Naive thymus-derived CD4-positive, alpha-beta T cell (primary cell): ENCODE data around the gene NCKAP1. TPM values are rescaled to one million over a fixed set of nuclear protein-coding genes. Genes with fewer than 3 reads are reported as not detected.
"Not testable (repeated sequence)": the region's sequence is repeated elsewhere in the genome, so short reads cannot be mapped to it uniquely, and the experiment has no call there.

ENCODE experiments used
- ATAC-seq: fragments of 150-1000 bp; cut with Tn5 transposase; 2 replicates; pipeline ENCODE4 v1.10.0; 2021; ENCODE audit warnings: mild to moderate bottlenecking, moderate library complexity
- CTCF ChIA-PET: fragments of 350-600 bp; sonication (Branson Sonifier 250); formaldehyde crosslinking; loops from one replicate; lab custom pipeline; 2021; ENCODE audit warnings: antibody characterized with exemption; lab: Charles Lee
- POLR2A ChIA-PET: fragments of 350-600 bp; sonication (Branson Sonifier 250); formaldehyde crosslinking; loops from one replicate; lab custom pipeline; 2021; ENCODE audit warnings: antibody characterized with exemption, inconsistent platforms; lab: Charles Lee
- DNase-seq, 9 donors: peaks; one replicate each; pipeline versions ENCODE4 v3.0.0 to v3.0.0-alpha.2; 2020 to 2022; ENCODE audit warnings: mixed read lengths in 1 of 9
- H3K27ac ChIP-seq: one replicate; pipeline ENCODE4 v1.7.0; 2013; ENCODE audit warnings: mild to moderate bottlenecking, low read depth, low read length, moderate library complexity
- H3K27me3 ChIP-seq, 2 donors: one replicate each; pipeline ENCODE4 v1.7.0; 2013; ENCODE audit warnings: low read length in 2 of 2, mild to moderate bottlenecking in 2 of 2, moderate library complexity in 2 of 2; ENCODE audit not compliant: control insufficient read depth in 2 of 2, insufficient read depth in 2 of 2
- H3K36me3 ChIP-seq, 3 experiments: 1 replicate in 2 of 3; 2 replicates in 1 of 3; pipeline ENCODE4 v1.7.0; 2013; ENCODE audit warnings: low read length in 3 of 3, mild to moderate bottlenecking in 3 of 3, moderate library complexity in 1 of 3; ENCODE audit not compliant: insufficient read depth in 3 of 3, control insufficient read depth in 2 of 3
- H3K4me1 ChIP-seq, 2 donors: one replicate each; pipeline ENCODE4 v1.7.0; 2013; ENCODE audit warnings: low read length in 2 of 2, mild to moderate bottlenecking in 2 of 2, moderate library complexity in 1 of 2; ENCODE audit not compliant: control insufficient read depth in 2 of 2, insufficient read depth in 2 of 2
- H3K4me3 ChIP-seq: 2 replicates; pipeline ENCODE4 v1.7.0; 2013; ENCODE audit warnings: mild to moderate bottlenecking, low read length
- H3K9me3 ChIP-seq, 3 experiments: 1 replicate in 2 of 3; 2 replicates in 1 of 3; pipeline ENCODE4 v1.7.0; 2013; ENCODE audit warnings: low read length in 3 of 3; ENCODE audit not compliant: control insufficient read depth in 2 of 3
- H3K27ac Mint-ChIP-seq, 9 donors: one replicate each; pipeline ENCODE4 v1.8.0; 2020 to 2022; ENCODE audit warnings: mixed read lengths in 9 of 9, mild to moderate bottlenecking in 8 of 9, moderate library complexity in 5 of 9, inconsistent platforms in 2 of 9
- H3K27me3 Mint-ChIP-seq, 5 donors: one replicate each; pipeline ENCODE4 v1.8.0; 2021 to 2022; ENCODE audit warnings: mixed read lengths in 5 of 5, mild to moderate bottlenecking in 1 of 5
- H3K36me3 Mint-ChIP-seq, 5 donors: one replicate each; pipeline ENCODE4 v1.8.0; 2020 to 2022; ENCODE audit warnings: mixed read lengths in 5 of 5, mild to moderate bottlenecking in 3 of 5, inconsistent platforms in 1 of 5
- H3K4me1 Mint-ChIP-seq, 7 donors: one replicate each; pipeline ENCODE4 v1.8.0; 2020 to 2022; ENCODE audit warnings: mixed read lengths in 7 of 7, mild to moderate bottlenecking in 3 of 7, inconsistent platforms in 1 of 7
- H3K4me3 Mint-ChIP-seq, 10 donors: one replicate each; pipeline ENCODE4 v1.8.0; 2020 to 2022; ENCODE audit warnings: mild to moderate bottlenecking in 10 of 10, mixed read lengths in 10 of 10, moderate library complexity in 6 of 10, inconsistent platforms in 2 of 10
- H3K9me3 Mint-ChIP-seq, 11 donors: one replicate each; pipeline ENCODE4 v1.8.0; 2020 to 2022; ENCODE audit warnings: mixed read lengths in 11 of 11, mild to moderate bottlenecking in 4 of 11, inconsistent platforms in 1 of 11, moderate library complexity in 1 of 11
- intact Hi-C, 2 donors: fragments of 100-400 bp; cut with micrococcal nuclease; formaldehyde crosslinking; loops; one replicate each; pipeline ENCODE4 v1.15.1; 2023
- polyA plus RNA-seq, 2 donors: library from polyadenylated mRNA; unstranded; fragments of 300-500 nt; fragmentation: Illumina TruSeq; gene quantifications; one replicate each; pipeline ENCODE4 v1.2.3, GENCODE V29; 2021
- total RNA-seq, 6 experiments: library from RNA in 5 of 6; stranded (reverse) in 5 of 6; gene quantifications; 1 replicate in 5 of 6; 2 replicates in 1 of 6; pipeline ENCODE4 v1.2.3 and lab custom pipeline; 2021 to 2026

Gene NCKAP1
- total and polyA plus RNA-seq, 7 experiments from 2014 or later, result 0.31 to 4.1 (median 2.6) TPM

GRCh38 chr2:182895169-182895568 is 143.1 kb downstream of the NCKAP1 start:
- ATAC-seq, result no peak
- CTCF ChIA-PET, result no interaction called here

DNA sequence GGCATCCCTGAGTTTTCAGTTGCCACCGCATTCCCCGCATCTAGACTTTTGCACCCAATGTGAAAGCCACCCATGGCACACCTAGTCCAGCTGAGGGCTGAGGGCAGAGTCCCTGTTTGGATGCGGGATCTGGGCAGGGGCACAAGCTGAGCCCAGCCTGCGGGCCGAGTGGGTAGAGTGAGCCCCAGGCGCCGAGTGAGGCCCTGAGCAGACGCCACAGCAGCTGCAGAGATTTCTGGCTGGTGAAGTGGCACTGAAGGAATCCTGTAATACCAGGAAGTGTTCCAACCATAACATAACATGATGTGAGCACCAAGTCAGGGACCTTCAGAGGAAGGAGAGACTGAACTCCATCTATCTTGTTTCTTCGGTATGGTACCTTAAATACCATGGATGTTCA is 144.1 kb downstream of the NCKAP1 start:
- peaks cover 6 to 13% (median 10%) of the 10 kb centered on the region in 5 donors for H3K27me3 Mint-ChIP-seq
- Histone ChIP-seq H3K36me3 (no peaks in the 10 kb centered on the region), H3K27me3 (no peaks in the 10 kb centered on the region), H3K27ac (no peak overlapping the region), H3K4me1 (no peaks in the 10 kb centered on the region), H3K9me3 (no peaks in the 10 kb centered on the region), H3K4me3 (no peak overlapping the region)
- H3K4me3 Mint-ChIP-seq, result no peak overlapping the region
- H3K9me3 Mint-ChIP-seq, result no peaks in the 10 kb centered on the region
- no peak overlapping the region for H3K27ac Mint-ChIP-seq
- ChIA-PET CTCF (no interaction called here), POLR2A (no interaction called here)
- ATAC-seq, result no peak
- no peaks in the 10 kb centered on the region for H3K36me3 Mint-ChIP-seq
- no peak for DNase-seq
- peaks cover 0 to 3% (median 0%) of the 10 kb centered on the region in 7 donors for H3K4me1 Mint-ChIP-seq
- intact Hi-C loops, result no loop called here

More at GRCh38 chr2:182895169-182895568, 143.1 kb downstream of the NCKAP1 start:
- H3K27me3 ChIP-seq, result no peaks in the 10 kb centered on the region
- H3K27ac Mint-ChIP-seq, result no peak overlapping the region
- no peaks in the 10 kb centered on the region for H3K4me1 ChIP-seq
- no peak for DNase-seq
- H3K36me3 ChIP-seq, result no peaks in the 10 kb centered on the region
- H3K9me3 ChIP-seq, result no peaks in the 10 kb centered on the region
- H3K36me3 Mint-ChIP-seq, result no peaks in the 10 kb centered on the region
- no peak overlapping the region for H3K27ac ChIP-seq
- H3K9me3 Mint-ChIP-seq, result no peaks in the 10 kb centered on the region
- H3K4me3 Mint-ChIP-seq, result no peak overlapping the region
- H3K4me1 Mint-ChIP-seq, result peaks cover 0 to 5% (median 0%) of the 10 kb centered on the region in 7 donors
- POLR2A ChIA-PET, result no interaction called here
- H3K4me3 ChIP-seq, result no peak overlapping the region
- intact Hi-C loops, result no loop called here
- peaks cover 5 to 13% (median 6%) of the 10 kb centered on the region in 5 donors for H3K27me3 Mint-ChIP-seq

- Mint-ChIP-seq H3K4me3 (no peak overlapping the region), H3K36me3 (no peaks in the 10 kb centered on the region), H3K27ac (no peak overlapping the region), H3K9me3 (no peaks in the 10 kb centered on the region), H3K4me1 (peaks cover 0 to 1% (median 0%) of the 10 kb centered on the region in 7 donors), H3K27me3 (peaks cover 6 to 13% (median 10%) of the 10 kb centered on the region in 5 donors)
- H3K36me3 ChIP-seq, result no peaks in the 10 kb centered on the region
- H3K27ac ChIP-seq, result no peak overlapping the region
- no peaks in the 10 kb centered on the region for H3K4me1 ChIP-seq
- ChIA-PET POLR2A (no interaction called here), CTCF (no interaction called here)
- intact Hi-C loops, result no loop called here
- H3K9me3 ChIP-seq, result no peaks in the 10 kb centered on the region
- H3K27me3 ChIP-seq, result no peaks in the 10 kb centered on the region
- no peak overlapping the region for H3K4me3 ChIP-seq
- DNase-seq, result no peak
- ATAC-seq, result no peak
These were observed 144.6 kb downstream of the NCKAP1 start for GRCh38 chr2:182893666-182894065.

DNA sequence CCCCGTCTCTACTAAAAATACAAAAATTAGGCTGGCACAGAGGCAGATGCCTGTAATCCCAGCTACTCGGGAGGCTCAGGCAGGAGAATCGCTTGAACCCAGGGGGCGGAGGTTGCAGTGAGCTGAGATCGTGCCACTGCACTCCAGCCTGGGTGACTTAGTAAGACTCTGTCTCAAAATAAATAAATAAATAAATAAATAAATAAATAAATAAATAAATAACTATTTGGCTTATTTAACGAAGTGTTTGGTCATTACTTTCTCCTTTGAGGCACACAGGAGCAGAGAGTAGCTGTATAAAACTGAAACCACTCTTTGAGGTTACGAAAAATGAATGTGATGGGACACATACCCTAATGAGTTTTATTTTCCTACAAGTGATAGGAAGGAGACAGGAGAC is 145.2 kb downstream of the NCKAP1 start:
- peaks cover 6 to 13% (median 10%) of the 10 kb centered on the region in 5 donors for H3K27me3 Mint-ChIP-seq
- H3K9me3 Mint-ChIP-seq, H3K27me3 ChIP-seq, H3K9me3 ChIP-seq, H3K4me1 ChIP-seq, POLR2A ChIA-PET, H3K4me3 Mint-ChIP-seq, H3K36me3 ChIP-seq, H3K27ac ChIP-seq, H3K36me3 Mint-ChIP-seq, CTCF ChIA-PET, DNase-seq, ATAC-seq, H3K27ac Mint-ChIP-seq, intact Hi-C loops, H3K4me1 Mint-ChIP-seq, H3K4me3 ChIP-seq: not testable (repeated sequence)

GRCh38 chr2:182891611-182892010 is 146.6 kb downstream of the NCKAP1 start:
- no peak for ATAC-seq
- Histone ChIP-seq H3K27ac (no peak overlapping the region), H3K4me3 (no peak overlapping the region), H3K36me3 (no peaks in the 10 kb centered on the region), H3K27me3 (no peaks in the 10 kb centered on the region), H3K4me1 (no peaks in the 10 kb centered on the region), H3K9me3 (no peaks in the 10 kb centered on the region)
- Mint-ChIP-seq H3K4me3 (no peak overlapping the region), H3K27ac (no peak overlapping the region), H3K27me3 (peaks cover 6 to 12% (median 9%) of the 10 kb centered on the region in 5 donors), H3K36me3 (no peaks in the 10 kb centered on the region), H3K9me3 (no peaks in the 10 kb centered on the region), H3K4me1 (peaks cover 0 to 3% (median 0%) of the 10 kb centered on the region in 7 donors)
- POLR2A ChIA-PET, result no interaction called here
- intact Hi-C loops, result no loop called here
- CTCF ChIA-PET, result no interaction called here
- DNase-seq, result no peak

DNA sequence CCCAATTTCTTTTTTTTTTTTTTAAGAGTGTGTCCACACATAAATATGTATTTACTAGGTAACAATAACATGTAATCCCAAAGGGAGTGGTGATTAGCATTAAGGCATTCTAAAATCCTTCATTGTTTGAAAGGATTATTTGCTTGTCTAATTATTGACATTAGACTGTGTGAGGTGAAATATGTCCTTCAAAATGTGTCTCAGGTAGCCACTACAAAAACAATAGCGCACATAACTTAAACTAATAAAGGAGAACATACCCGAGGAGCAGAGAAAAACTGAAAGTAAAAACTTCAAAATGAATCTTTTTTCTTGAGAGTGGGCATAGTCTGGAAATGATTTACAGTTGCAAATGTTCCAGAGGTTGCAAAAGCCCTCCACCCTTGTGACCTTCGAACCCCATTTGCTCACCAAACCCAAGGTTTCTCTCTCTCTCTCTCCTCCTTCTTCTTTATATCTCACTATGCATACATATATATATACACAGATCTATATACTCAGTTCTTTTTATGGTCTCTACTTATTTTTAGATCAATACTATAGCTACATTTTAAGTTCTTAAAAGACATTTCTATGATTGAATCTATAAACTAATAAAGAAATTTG is 147.4 kb downstream of the NCKAP1 start:
- Histone ChIP-seq H3K4me1 (no peaks in the 10 kb centered on the region), H3K27ac (no peak overlapping the region), H3K9me3 (no peaks in the 10 kb centered on the region), H3K36me3 (no peaks in the 10 kb centered on the region), H3K4me3 (no peak overlapping the region), H3K27me3 (no peaks in the 10 kb centered on the region)
- H3K27ac Mint-ChIP-seq, result no peak overlapping the region
- ATAC-seq (no peak), DNase-seq (no peak)
- H3K36me3 Mint-ChIP-seq, result no peaks in the 10 kb centered on the region
- intact Hi-C loops, result no loop called here
- H3K4me3 Mint-ChIP-seq, result no peak overlapping the region
- ChIA-PET POLR2A (no interaction called here), CTCF (no interaction called here)
- no peaks in the 10 kb centered on the region for H3K9me3 Mint-ChIP-seq
- peaks cover 0 to 3% (median 0%) of the 10 kb centered on the region in 7 donors for H3K4me1 Mint-ChIP-seq
- peaks cover 4 to 12% (median 6%) of the 10 kb centered on the region in 5 donors for H3K27me3 Mint-ChIP-seq

- Mint-ChIP-seq H3K9me3 (no peaks in the 10 kb centered on the region), H3K27me3 (peaks cover 4 to 15% (median 6%) of the 10 kb centered on the region in 5 donors), H3K36me3 (no peaks in the 10 kb centered on the region), H3K27ac (no peak overlapping the region), H3K4me1 (peaks cover 0 to 3% (median 0%) of the 10 kb centered on the region in 7 donors), H3K4me3 (no peak overlapping the region)
- ChIA-PET CTCF (no interaction called here), POLR2A (no interaction called here)
- H3K27me3 ChIP-seq, result no peaks in the 10 kb centered on the region
- no peak overlapping the region for H3K4me3 ChIP-seq
- H3K9me3 ChIP-seq, result no peaks in the 10 kb centered on the region
- no peak overlapping the region for H3K27ac ChIP-seq
- no peak for DNase-seq
- H3K4me1 ChIP-seq, result no peaks in the 10 kb centered on the region
- intact Hi-C loops, result no loop called here
- H3K36me3 ChIP-seq, result no peaks in the 10 kb centered on the region
- ATAC-seq, result no peak
These were observed 148.0 kb downstream of the NCKAP1 start for GRCh38 chr2:182890305-182890704.
